ENCODE measurements around the gene LEF1. TPM values are rescaled to one million over a fixed set of nuclear protein-coding genes. Genes with fewer than 3 reads are reported as not detected.

The LEF1 gene
- total RNA-seq, 1 experiment from 2014 or later, result 0.79 TPM

DNA sequence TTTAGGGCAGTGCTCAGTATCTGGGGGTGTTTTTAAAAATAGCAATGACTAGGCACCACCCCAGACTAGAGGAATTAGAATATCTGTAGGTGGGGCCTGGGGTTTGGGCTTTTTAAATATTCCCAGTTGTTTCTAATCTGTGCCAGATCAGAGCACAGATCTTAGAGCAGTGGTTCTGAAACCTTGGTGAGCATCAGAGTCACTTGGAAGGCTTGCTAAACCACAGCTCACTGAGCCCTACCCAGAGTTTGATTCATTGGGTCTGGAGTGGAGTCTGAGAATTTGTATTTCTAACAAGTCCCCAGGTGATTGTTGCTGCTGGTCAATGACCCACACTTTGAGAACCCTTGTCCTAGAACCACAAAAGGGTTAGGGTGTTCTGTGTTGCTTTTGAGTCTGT is 162.4 kb downstream of the LEF1 start:
- RAD21 ChIA-PET (ENCODE audit: low non-redundant PET in 1 of 2, low total read pairs in 2 of 2, uncharacterized antibody in 2 of 2, unreplicated experiment in 2 of 2), result no interaction called here
- DNase-seq (ENCODE audit: low read depth, low spot score) (no peak), ATAC-seq (no peak; the same call in 1 of the 2 replicates)
- H3K79me2 ChIP-seq (ENCODE audit: insufficient read depth, low read length), result peaks cover 4% of the 10 kb centered on the region; the same call in 1 of the 2 replicates
- H3K4me1 ChIP-seq (ENCODE audit: control insufficient read depth in 1 of 2, insufficient read depth in 2 of 2, low read length in 2 of 2), result no peaks in the 10 kb centered on the region
- TF ChIP-seq, protein P1, sequence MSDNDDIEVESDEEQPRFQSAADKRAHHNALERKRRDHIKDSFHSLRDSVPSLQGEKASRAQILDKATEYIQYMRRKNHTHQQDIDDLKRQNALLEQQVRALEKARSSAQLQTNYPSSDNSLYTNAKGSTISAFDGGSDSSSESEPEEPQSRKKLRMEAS (IDR thresholded peaks at IDR 0.05), result no peak
- TF ChIP-seq RAD21 (IDR thresholded peaks at IDR 0.05; ENCODE audit: low read depth), result no peak
- TF ChIP-seq JUND (IDR thresholded peaks at IDR 0.05), result no peak
- no peak for TF ChIP-seq POLR2AphosphoS5 (IDR thresholded peaks at IDR 0.05; ENCODE audit: low read depth, low read length)
- TF ChIP-seq EZH2phosphoT487 (IDR thresholded peaks at IDR 0.05; ENCODE audit: borderline replicate concordance), result no peak
- TF ChIP-seq FOSL1 (IDR thresholded peaks at IDR 0.05; ENCODE audit: low read depth), result no peak
- no peak for TF ChIP-seq ZFX (IDR thresholded peaks at IDR 0.05)
- TF ChIP-seq EZH2 (IDR thresholded peaks at IDR 0.05), result no peak
- TF ChIP-seq SIN3A (IDR thresholded peaks at IDR 0.05; ENCODE audit: low read depth), result no peak
- TF ChIP-seq TCF7L2 (IDR thresholded peaks at IDR 0.05; ENCODE audit: borderline replicate concordance, extremely low read depth, insufficient read depth, insufficient read length), result no peak
- no peak for TF ChIP-seq CTCF (IDR thresholded peaks at IDR 0.05 in 2 of 3, conservative IDR thresholded peaks at IDR 0.05 in 1 of 3; ENCODE audit: borderline replicate concordance in 1 of 3, insufficient read depth in 1 of 3, low read depth in 2 of 3, low read length in 2 of 3)
- no peak for TF ChIP-seq REST (IDR thresholded peaks at IDR 0.05; ENCODE audit: low read depth)
- TF ChIP-seq, protein P2, sequence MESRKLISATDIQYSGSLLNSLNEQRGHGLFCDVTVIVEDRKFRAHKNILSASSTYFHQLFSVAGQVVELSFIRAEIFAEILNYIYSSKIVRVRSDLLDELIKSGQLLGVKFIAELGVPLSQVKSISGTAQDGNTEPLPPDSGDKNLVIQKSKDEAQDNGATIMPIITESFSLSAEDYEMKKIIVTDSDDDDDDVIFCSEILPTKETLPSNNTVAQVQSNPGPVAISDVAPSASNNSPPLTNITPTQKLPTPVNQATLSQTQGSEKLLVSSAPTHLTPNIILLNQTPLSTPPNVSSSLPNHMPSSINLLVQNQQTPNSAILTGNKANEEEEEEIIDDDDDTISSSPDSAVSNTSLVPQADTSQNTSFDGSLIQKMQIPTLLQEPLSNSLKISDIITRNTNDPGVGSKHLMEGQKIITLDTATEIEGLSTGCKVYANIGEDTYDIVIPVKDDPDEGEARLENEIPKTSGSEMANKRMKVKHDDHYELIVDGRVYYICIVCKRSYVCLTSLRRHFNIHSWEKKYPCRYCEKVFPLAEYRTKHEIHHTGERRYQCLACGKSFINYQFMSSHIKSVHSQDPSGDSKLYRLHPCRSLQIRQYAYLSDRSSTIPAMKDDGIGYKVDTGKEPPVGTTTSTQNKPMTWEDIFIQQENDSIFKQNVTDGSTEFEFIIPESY (IDR thresholded peaks at IDR 0.05; ENCODE audit: extremely low read depth, insufficient replicate concordance, low read length), result no peak
- TF ChIP-seq SRF (IDR thresholded peaks at IDR 0.05; ENCODE audit: low read depth), result no peak
- TF ChIP-seq ELF1 (IDR thresholded peaks at IDR 0.05; ENCODE audit: borderline replicate concordance, low read depth), result no peak
- H2AFZ ChIP-seq (ENCODE audit: low read depth, low read length, poor library complexity, severe bottlenecking), result no peak overlapping the region
- intact Hi-C loops (cut with micrococcal nuclease), result no loop called here
- no peak overlapping the region for H3K9ac ChIP-seq (ENCODE audit: low read length)
- no TSS peak for BruUV-seq (replicated peaks)
- no peaks in the 10 kb centered on the region for H3K27me3 ChIP-seq (ENCODE audit: insufficient read depth, low read length)
- no peak overlapping the region for H3K4me2 ChIP-seq (ENCODE audit: low read length)
- no peaks in the 10 kb centered on the region for H3K9me3 ChIP-seq (ENCODE audit: control insufficient read depth in 1 of 2, insufficient read depth in 1 of 2, low read depth in 1 of 2, low read length in 2 of 2)
- no peak overlapping the region for H3K27ac ChIP-seq (ENCODE audit: low read depth, low read length)
- POLR2A ChIA-PET, result no interaction called here
- no peaks in the 10 kb centered on the region for H4K20me1 ChIP-seq (ENCODE audit: insufficient read depth)
- CTCF ChIA-PET, result no interaction called here
- H3K4me3 ChIP-seq (replicated peaks in 1 of 2; ENCODE audit: low read depth in 1 of 2, low read length in 2 of 2), result no peak overlapping the region
- peaks cover 3 to 6% of the 10 kb centered on the region in 2 experiments; a peak in 2 of 4 replicates for H3K36me3 ChIP-seq (ENCODE audit: control insufficient read depth in 1 of 2, insufficient read depth in 2 of 2, low read length in 2 of 2)
- H3K9me2 ChIP-seq (ENCODE audit: insufficient read depth), result no peaks in the 10 kb centered on the region
